HepG2 (cell line): ENCODE results near the gene NFATC3. TPM values are rescaled to one million over a fixed set of nuclear protein-coding genes. Genes with fewer than 3 reads are reported as not detected.

Source experiments
- CREB1 ChIP-seq, 2 experiments: fragments of 450-650 bp in 1 of 2; IDR thresholded peaks; 2 replicates each; pipeline ENCODE4 v1.6.1; 2016 to 2017; ENCODE audit warnings: control low read depth in 1 of 2, mild to moderate bottlenecking in 1 of 2, missing compliant biosample characterization in 1 of 2, missing genetic modification characterization in 1 of 2
- CREBL2 ChIP-seq: sonication (generic); formaldehyde crosslinking; IDR thresholded peaks from 2 replicates; pipeline ENCODE4 v1.8.1; 2023; ENCODE audit warnings: missing genetic modification reagents, mild to moderate bottlenecking, borderline replicate concordance
- ETV5 ChIP-seq: IDR thresholded peaks from 2 replicates; pipeline ENCODE4 v1.6.1; 2018; ENCODE audit warnings: missing biosample characterization, missing genetic modification reagents, inconsistent platforms, borderline replicate concordance
- GATAD1 ChIP-seq: IDR thresholded peaks from 2 replicates; pipeline ENCODE4 v1.6.1; 2016; ENCODE audit warnings: missing genetic modification reagents, missing compliant biosample characterization
- HOXA9 ChIP-seq: sonication (generic); formaldehyde crosslinking; IDR thresholded peaks from 2 replicates; pipeline ENCODE4 v1.8.1; 2022; ENCODE audit warnings: missing genetic modification reagents, mild to moderate bottlenecking, moderate library complexity, borderline replicate concordance
- IRF9 ChIP-seq: sonication (generic); formaldehyde crosslinking; IDR thresholded peaks from 2 replicates; pipeline ENCODE4 v1.8.0; 2022; ENCODE audit warnings: missing genetic modification reagents, mild to moderate bottlenecking, borderline replicate concordance
- KMT2A ChIP-seq: sonication (generic); formaldehyde crosslinking; IDR thresholded peaks from 2 replicates; pipeline ENCODE4 v1.4.0; 2020; ENCODE audit warnings: missing genetic modification reagents
- LCORL ChIP-seq, 2 experiments: fragments of 450-650 bp in 1 of 2; sonication (generic) in 1 of 2; formaldehyde crosslinking in 1 of 2; IDR thresholded peaks; 2 replicates each; pipeline versions ENCODE4 v1.5.0 to v1.6.1; 2017 to 2020; ENCODE audit warnings: antibody characterized with exemption in 1 of 2, missing genetic modification reagents in 1 of 2
- MLX ChIP-seq: IDR thresholded peaks from 2 replicates; pipeline ENCODE4 v1.6.1; 2016
- TCF7L2 ChIP-seq: IDR thresholded peaks from 2 replicates; pipeline ENCODE4 v1.6.1; 2011; ENCODE audit warnings: mild to moderate bottlenecking, low read depth, low read length, moderate library complexity
- ZBTB7A ChIP-seq: sonication (generic); formaldehyde crosslinking; IDR thresholded peaks from 2 replicates; pipeline ENCODE4 v1.8.0; 2022; ENCODE audit warnings: mild to moderate bottlenecking, missing genetic modification reagents
- ZNF20 ChIP-seq: sonication (generic); formaldehyde crosslinking; IDR thresholded peaks from 2 replicates; pipeline ENCODE4 v1.4.0; 2020; ENCODE audit warnings: mild to moderate bottlenecking, moderate library complexity, missing genetic modification reagents
- ZNF230 ChIP-seq: sonication (generic); formaldehyde crosslinking; IDR thresholded peaks from 2 replicates; pipeline ENCODE4 v1.4.0; 2020; ENCODE audit warnings: mild to moderate bottlenecking, missing genetic modification reagents
- ZNF292 ChIP-seq: sonication (generic); formaldehyde crosslinking; IDR thresholded peaks from 2 replicates; pipeline ENCODE4 v1.8.1; 2022; ENCODE audit warnings: mild to moderate bottlenecking, low read depth, missing genetic modification reagents, borderline replicate concordance
- ZNF44 ChIP-seq: sonication (generic); formaldehyde crosslinking; IDR thresholded peaks from 2 replicates; pipeline ENCODE4 v1.5.1; 2020; ENCODE audit warnings: mild to moderate bottlenecking, missing genetic modification reagents
- ZNF451 ChIP-seq: sonication (generic); formaldehyde crosslinking; IDR thresholded peaks from 2 replicates; pipeline ENCODE4 v1.5.0; 2020; ENCODE audit warnings: mild to moderate bottlenecking, missing genetic modification reagents
- ZNF572 ChIP-seq: sonication (generic); formaldehyde crosslinking; IDR thresholded peaks from 2 replicates; pipeline ENCODE4 v1.5.1; 2020; ENCODE audit warnings: mild to moderate bottlenecking, missing genetic modification reagents
- ZNF615 ChIP-seq: sonication (generic); formaldehyde crosslinking; IDR thresholded peaks from 2 replicates; pipeline ENCODE4 v1.5.0; 2020; ENCODE audit warnings: mild to moderate bottlenecking, missing genetic modification reagents, borderline replicate concordance
- ZNF619 ChIP-seq: sonication (generic); formaldehyde crosslinking; IDR thresholded peaks from 2 replicates; pipeline ENCODE4 v1.4.0; 2020; ENCODE audit warnings: mild to moderate bottlenecking, missing genetic modification reagents
- ZNF691 ChIP-seq: sonication (generic); formaldehyde crosslinking; IDR thresholded peaks from 2 replicates; pipeline ENCODE4 v1.4.0; 2020; ENCODE audit warnings: missing genetic modification reagents, low read depth, mild to moderate bottlenecking, borderline replicate concordance
- ZNF724P ChIP-seq: sonication (generic); formaldehyde crosslinking; IDR thresholded peaks from 2 replicates; pipeline ENCODE4 v1.8.0; 2022; ENCODE audit warnings: missing genetic modification reagents, borderline replicate concordance
- ZNF891 ChIP-seq: sonication (generic); formaldehyde crosslinking; IDR thresholded peaks from 2 replicates; pipeline ENCODE4 v1.5.0; 2020; ENCODE audit warnings: mild to moderate bottlenecking, missing genetic modification reagents
- polyA plus RNA-seq, 8 experiments: library from polyadenylated mRNA; depleted of rRNA in 3 of 8; stranded (reverse) in 7 of 8; unstranded in 1 of 8; fragments of >200 nt; fragmentation: Illumina TruSeq in 4 of 8; extraction: Trizol in 4 of 8; gene quantifications; 2 replicates each; pipeline versions ENCODE4 v1.2.1 to v1.2.3, GENCODE V29; 2011 to 2016; ENCODE audit warnings: low read depth in 4 of 8, missing spikeins in 1 of 8, mixed read lengths in 1 of 8; ENCODE audit not compliant: insufficient read depth in 1 of 8
- total RNA-seq, 5 experiments: library from RNA; depleted of rRNA; stranded (reverse); fragments of >200 nt; fragmentation: Illumina TruSeq; extraction: Trizol; gene quantifications; 2 replicates each; pipeline ENCODE4 v1.2.3, GENCODE V29; 2016; ENCODE audit warnings: low read depth in 1 of 5

NFATC3 gene
- total and polyA plus RNA-seq, 2 of the 13 experiments (the other 11 are each of a cell fraction or from before 2014, with no cell fraction given) = 52.6 to 62.7 TPM

GRCh38 chr16:68079626-68080344 lies 5.4 kb upstream of the NFATC3 start (continued):
- TF ChIP-seq HOXA9 (CRISPR knock-in tag) = no peak
- peak; percentile 6; the same call in 1 of the 2 replicates for TF ChIP-seq ZNF44 (CRISPR knock-in tag)
- no peak for TF ChIP-seq ZNF20
- TF ChIP-seq GATAD1 (CRISPR knock-in tag) = peak; percentile 81
- TF ChIP-seq CREB1 (IDR thresholded peaks at IDR 0.05) = 0 out of 2 replicates have a peak, but pooled peaks have one; percentile 6
- peak; percentile 85 for TF ChIP-seq CREB1 (CRISPR knock-in tag; IDR thresholded peaks at IDR 0.05)
- peak; percentile 77; the same call in 1 of the 2 replicates for TF ChIP-seq ZNF451 (CRISPR knock-in tag)
- TF ChIP-seq ZNF292 = peak; percentile 97
- TF ChIP-seq ZBTB7A (CRISPR knock-in tag) = peak; percentile 83; the same call in 1 of the 2 replicates
- no peak for TF ChIP-seq TCF7L2
- TF ChIP-seq ETV5 (CRISPR knock-in tag) = peak; percentile 99
- TF ChIP-seq ZNF891 = peak; percentile 94; the same call in 1 of the 2 replicates
- TF ChIP-seq ZNF615 (CRISPR knock-in tag) = peak; percentile 89; the same call in 1 of the 2 replicates
- no peak for TF ChIP-seq LCORL (IDR thresholded peaks at IDR 0.05)
- peak; percentile 98 for TF ChIP-seq LCORL (CRISPR knock-in tag; IDR thresholded peaks at IDR 0.05)
- TF ChIP-seq ZNF572 (CRISPR knock-in tag) = no peak
- no peak; the same call in 1 of the 2 replicates for TF ChIP-seq ZNF691
- peak; percentile 18; the same call in 1 of the 2 replicates for TF ChIP-seq IRF9
- peak; percentile 71; the same call in 1 of the 2 replicates for TF ChIP-seq KMT2A (CRISPR knock-in tag)
- TF ChIP-seq MLX (CRISPR knock-in tag) = peak; percentile 82
- peak; percentile 94 for TF ChIP-seq ZNF619 (CRISPR knock-in tag)
- no peak for TF ChIP-seq ZNF724P
- no peak for TF ChIP-seq ZNF230 (CRISPR knock-in tag)
- no peak; the same call in 1 of the 2 replicates for TF ChIP-seq CREBL2 (CRISPR knock-in tag)
